Activated naive CD8-positive, alpha-beta T cell treated with anti-CD3 and anti-CD28 coated beads for 36 hours (primary cell): Measurements from ENCODE around the gene ZG16. TPM values are rescaled to one million over a fixed set of nuclear protein-coding genes. Genes with fewer than 3 reads are reported as not detected.
"Not testable (repeated sequence)": the region's sequence is repeated elsewhere in the genome, so short reads cannot be mapped to it uniquely, and the experiment has no call there.

Experiments used
- DNase-seq: peaks from one replicate; pipeline ENCODE4 v3.0.0; 2021
- H3K27ac Mint-ChIP-seq: one replicate; pipeline ENCODE4 v1.8.0; 2022; ENCODE audit warnings: mild to moderate bottlenecking, moderate library complexity, mixed read lengths
- H3K27me3 Mint-ChIP-seq: one replicate; pipeline ENCODE4 v1.8.0; 2022; ENCODE audit warnings: mild to moderate bottlenecking, mixed read lengths
- H3K36me3 Mint-ChIP-seq: one replicate; pipeline ENCODE4 v1.8.0; 2021; ENCODE audit warnings: mild to moderate bottlenecking, mixed read lengths
- H3K4me1 Mint-ChIP-seq: one replicate; pipeline ENCODE4 v1.8.0; 2021; ENCODE audit warnings: mixed read lengths
- H3K4me3 Mint-ChIP-seq: one replicate; pipeline ENCODE4 v1.8.0; 2022; ENCODE audit warnings: mild to moderate bottlenecking, moderate library complexity, mixed read lengths
- H3K9me3 Mint-ChIP-seq: one replicate; pipeline ENCODE4 v1.8.0; 2022; ENCODE audit warnings: mixed read lengths
- total RNA-seq, 2 experiments: library from RNA; stranded (reverse); gene quantifications; one replicate each; pipeline ENCODE4 v1.2.3, GENCODE V29; 2021

Gene ZG16
- total RNA-seq, 2 experiments from 2014 or later, result not detected

DNA sequence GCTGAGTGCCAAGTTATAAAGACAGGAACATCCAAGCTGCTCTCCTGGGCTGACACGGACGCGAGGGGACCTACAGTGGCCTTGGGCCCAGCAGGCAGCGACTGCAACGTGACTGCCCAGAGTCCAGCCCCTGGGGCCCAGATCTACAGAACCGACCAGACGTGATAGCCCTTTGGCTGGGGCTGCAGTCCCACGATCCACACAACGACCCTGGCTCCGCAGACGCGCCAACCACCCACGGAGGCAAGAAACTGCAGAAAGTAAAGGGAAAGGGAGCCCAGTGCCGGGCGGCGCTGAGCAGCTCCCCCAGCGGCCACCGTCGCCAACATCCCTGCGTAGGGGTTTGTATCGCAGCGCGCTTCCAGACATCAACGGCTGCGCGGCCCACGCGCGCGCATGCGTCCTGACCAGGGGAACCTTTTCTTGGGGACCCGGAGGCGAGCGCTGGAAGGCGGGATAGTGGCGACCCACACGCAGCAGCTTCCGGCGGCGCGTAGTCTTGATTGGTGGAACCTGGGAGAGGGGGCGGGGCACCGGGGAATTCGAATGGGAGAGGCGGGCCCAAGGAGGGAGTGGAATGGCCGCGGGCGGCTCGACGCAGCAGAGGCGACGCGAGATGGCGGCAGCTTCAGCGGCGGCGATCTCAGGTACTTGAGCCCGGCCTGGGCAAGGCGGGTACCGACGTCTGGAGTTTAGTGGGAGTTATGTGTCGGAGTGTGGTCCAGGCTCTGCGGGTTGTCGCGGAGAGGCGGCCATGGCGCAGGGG lies 12.3 kb downstream of the ZG16 start, which contains the start of gene KIF22:
Gene KIF22, plus strand, starts transcription at position 569 of the 766 bp plus-strand sequence. Its CDS starts 9 bp downstream, at position 578.
- Mint-ChIP-seq H3K27me3 (no peaks in the 10 kb centered on the region), H3K36me3 (peaks cover 31% of the 10 kb centered on the region), H3K27ac (peak within 1 kb of the TSS; percentile 98), H3K4me3 (peak within 1 kb of the TSS; percentile 90), H3K4me1 (peaks cover 36% of the 10 kb centered on the region), H3K9me3 (no peaks in the 10 kb centered on the region)
- peak; percentile 100 for DNase-seq

DNA sequence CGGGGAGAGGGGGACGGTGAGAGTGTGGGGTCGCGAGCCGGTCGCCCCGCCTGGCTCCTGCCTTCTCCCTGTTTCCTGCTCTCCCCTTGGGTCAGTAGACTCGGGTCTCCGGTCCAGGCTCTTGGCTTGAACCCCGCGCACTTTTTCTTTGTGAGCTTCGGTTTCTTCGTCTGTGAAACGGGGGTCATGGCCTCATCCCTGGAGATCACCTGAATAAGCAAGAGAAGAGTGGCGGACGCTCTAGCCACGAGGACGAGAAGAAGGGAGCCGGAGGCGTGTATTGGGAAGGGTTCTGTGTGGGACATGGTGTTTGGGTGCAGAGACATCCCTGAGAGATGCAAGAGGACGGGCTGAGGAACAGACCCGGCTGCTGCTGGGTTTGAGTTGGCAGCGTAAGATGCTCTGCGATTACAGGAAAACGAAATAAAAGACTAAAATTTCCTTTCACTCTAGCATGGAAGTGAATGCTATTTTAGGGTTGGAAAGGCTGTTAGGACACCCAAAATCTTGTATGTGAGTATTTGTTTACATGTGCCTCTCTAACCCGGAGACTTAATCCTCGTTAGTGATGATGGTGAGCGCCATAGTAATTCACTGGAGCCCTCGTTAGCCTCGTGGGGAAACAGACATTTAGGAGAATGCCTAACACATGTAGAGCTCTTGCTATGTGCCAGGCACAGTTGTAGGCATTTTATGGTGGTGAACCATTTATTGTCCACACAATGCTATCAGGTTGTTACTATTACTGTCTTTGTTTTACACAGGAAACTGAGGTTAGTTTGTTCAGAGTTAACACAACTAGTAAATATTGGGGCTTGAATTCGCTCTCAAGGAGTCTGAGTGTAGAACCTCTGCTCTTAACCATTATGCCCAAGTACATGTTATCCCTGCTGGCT lies 13.1 kb downstream of the ZG16 start:
- Mint-ChIP-seq H3K27me3 (no peaks in the 10 kb centered on the region), H3K4me3 (peak overlapping the region; percentile 90), H3K9me3 (no peaks in the 10 kb centered on the region), H3K4me1 (peaks cover 32% of the 10 kb centered on the region), H3K36me3 (peaks cover 37% of the 10 kb centered on the region), H3K27ac (peak overlapping the region; percentile 98)
- DNase-seq, result no peak

DNA sequence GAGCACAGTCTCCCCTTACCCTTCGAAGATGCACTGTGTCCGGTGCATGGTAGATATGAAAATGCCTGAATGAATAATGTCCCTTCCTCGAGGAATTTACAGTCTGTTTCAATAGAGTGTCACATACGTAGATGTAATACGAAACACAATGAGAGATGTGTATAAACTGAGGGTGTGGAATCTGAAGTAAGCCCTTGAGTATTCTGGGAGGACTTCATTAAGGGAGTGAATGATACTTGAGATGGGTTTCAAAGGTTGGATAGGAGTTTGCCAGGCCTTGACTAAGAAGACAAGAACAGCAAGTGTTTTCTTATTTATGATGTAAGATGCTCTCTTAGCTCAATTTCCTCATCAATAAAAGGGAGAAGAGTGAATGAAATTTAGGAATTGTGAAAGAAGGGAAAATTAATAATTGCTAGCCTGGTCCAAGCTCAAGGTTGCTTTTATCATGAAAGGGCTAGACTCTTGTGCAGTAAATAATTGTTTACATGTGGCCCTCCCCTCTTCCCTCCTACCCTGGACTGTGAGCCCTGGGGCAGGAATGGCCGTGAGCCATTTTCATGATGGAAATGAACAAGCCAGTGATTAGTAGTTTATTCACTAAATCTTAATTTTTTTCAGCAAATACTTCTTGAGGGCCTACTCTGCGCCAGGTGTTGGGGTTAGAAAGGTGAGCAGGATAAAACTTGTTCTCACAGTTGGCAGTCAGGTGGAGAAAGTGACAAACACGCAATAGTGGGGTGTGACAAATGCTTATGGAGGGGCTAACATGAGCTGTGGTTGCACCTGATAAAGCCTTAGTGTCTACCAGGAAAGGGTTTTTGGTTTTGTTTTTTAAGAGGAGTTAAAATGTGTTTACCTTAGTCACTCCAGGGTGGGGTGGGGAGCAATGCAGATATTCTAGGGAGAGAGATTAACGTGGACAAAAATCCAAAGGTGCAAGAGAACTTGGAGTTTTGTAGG lies 14.1 kb downstream of the ZG16 start:
- Mint-ChIP-seq H3K4me1 (peaks cover 31% of the 10 kb centered on the region), H3K36me3 (peaks cover 41% of the 10 kb centered on the region), H3K27ac (peak overlapping the region; percentile 98), H3K9me3 (no peaks in the 10 kb centered on the region), H3K4me3 (peak overlapping the region; percentile 90), H3K27me3 (no peaks in the 10 kb centered on the region)
- DNase-seq, result no peak

DNA sequence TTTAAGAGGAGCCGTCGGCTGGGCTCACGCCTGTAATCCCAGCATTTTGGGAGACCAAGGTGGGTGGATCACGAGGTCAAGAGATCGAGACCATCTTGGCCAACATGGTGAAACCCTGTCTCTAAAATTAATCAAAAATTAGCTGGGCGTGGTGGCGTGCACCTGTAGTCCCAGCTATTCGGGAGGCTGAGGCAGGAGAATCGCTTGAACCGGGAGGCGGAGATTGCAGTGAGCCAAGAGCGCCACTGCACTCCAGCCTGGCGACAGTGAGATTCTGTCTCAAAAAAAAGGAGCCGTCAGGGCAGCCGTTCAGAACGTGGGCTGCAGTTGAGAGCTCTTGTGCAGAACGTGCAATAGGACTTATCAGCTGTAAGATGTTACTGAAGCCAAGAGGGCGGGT lies 15.1 kb downstream of the ZG16 start:
- not testable (repeated sequence) for H3K4me3 Mint-ChIP-seq

DNA sequence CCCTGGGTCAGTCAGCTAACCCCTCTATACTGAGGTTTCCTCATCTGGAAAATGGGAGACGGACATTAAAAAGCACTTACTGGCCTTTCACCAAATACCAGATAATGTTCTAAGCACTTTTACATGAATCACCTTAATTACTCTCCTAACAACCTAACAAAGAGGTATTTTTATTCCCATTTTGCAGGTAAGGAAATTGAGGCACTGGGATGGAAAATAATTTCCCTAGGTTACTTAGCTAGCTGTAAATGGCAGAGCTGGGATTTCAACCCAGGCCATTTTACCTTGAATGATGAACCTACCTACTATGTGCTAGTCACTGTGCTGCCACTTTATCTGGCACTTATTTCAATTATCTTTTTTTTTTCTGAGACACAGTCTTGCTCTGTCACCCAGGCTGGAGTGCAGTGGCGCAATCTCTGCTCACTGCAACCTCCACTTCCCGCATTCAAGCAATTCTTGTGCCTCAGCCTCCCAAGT lies 16.2 kb downstream of the ZG16 start:
- Mint-ChIP-seq H3K27ac (no peak overlapping the region), H3K36me3 (peaks cover 45% of the 10 kb centered on the region), H3K9me3 (no peaks in the 10 kb centered on the region), H3K27me3 (no peaks in the 10 kb centered on the region), H3K4me3 (no peak overlapping the region), H3K4me1 (peaks cover 27% of the 10 kb centered on the region)
- no peak for DNase-seq

More for the DNA sequence above, 15.1 kb downstream of the ZG16 start:
- H3K36me3 Mint-ChIP-seq, result peaks cover 45% of the 10 kb centered on the region
- not testable (repeated sequence) for H3K27ac Mint-ChIP-seq, H3K9me3 Mint-ChIP-seq, H3K27me3 Mint-ChIP-seq, DNase-seq
- H3K4me1 Mint-ChIP-seq, result peaks cover 31% of the 10 kb centered on the region

DNA sequence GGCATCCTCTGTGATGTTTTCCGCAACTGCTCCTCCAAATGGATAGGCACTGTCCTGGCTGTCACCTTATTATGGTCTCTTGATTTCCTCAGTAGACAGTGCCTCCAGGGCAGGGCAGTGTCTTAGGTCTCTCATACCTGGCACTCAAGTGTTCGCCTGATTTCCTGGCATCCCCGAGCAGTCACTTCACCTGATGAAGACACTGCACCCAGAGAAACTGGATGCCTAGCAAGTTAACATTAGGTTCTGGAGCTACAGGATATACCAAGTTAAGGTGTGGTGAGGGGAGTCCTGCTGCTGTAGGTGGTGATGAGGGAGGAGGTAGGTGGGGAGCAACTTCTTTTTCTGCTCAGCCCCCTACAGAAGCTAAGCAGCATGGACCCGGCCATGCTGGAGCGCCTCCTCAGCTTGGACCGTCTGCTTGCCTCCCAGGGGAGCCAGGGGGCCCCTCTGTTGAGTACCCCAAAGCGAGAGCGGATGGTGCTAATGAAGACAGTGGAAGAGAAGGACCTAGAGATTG lies 24.4 kb downstream of the ZG16 start:
- no peak for DNase-seq
- Mint-ChIP-seq H3K4me1 (peaks cover 17% of the 10 kb centered on the region), H3K27ac (no peak overlapping the region), H3K36me3 (peaks cover 31% of the 10 kb centered on the region), H3K27me3 (peaks cover 6% of the 10 kb centered on the region), H3K4me3 (no peak overlapping the region), H3K9me3 (no peaks in the 10 kb centered on the region)

DNA sequence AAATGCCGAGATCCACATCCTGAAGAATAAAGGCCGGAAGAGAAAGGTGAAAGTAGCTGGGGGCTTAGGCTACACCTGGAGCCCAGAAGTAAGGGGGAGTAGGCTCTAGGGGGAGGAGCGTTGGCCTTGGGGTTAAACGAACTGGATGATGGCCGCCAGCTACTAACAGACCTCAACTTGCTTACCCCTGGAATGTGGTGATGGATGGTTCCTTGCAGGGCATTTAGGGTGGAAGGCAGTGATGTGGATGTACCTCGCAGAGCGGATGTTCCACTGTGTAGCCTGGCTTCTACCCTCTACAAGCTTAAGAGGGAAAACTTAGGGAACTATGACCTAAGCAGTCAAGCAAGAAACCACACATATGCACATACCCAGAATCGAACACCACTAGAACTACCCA lies 26.0 kb downstream of the ZG16 start:
- Mint-ChIP-seq H3K27ac (peak overlapping the region; percentile 99), H3K4me1 (peaks cover 24% of the 10 kb centered on the region), H3K27me3 (peaks cover 13% of the 10 kb centered on the region), H3K9me3 (no peaks in the 10 kb centered on the region), H3K4me3 (peak overlapping the region; percentile 100), H3K36me3 (peaks cover 42% of the 10 kb centered on the region)
- no peak for DNase-seq

DNA sequence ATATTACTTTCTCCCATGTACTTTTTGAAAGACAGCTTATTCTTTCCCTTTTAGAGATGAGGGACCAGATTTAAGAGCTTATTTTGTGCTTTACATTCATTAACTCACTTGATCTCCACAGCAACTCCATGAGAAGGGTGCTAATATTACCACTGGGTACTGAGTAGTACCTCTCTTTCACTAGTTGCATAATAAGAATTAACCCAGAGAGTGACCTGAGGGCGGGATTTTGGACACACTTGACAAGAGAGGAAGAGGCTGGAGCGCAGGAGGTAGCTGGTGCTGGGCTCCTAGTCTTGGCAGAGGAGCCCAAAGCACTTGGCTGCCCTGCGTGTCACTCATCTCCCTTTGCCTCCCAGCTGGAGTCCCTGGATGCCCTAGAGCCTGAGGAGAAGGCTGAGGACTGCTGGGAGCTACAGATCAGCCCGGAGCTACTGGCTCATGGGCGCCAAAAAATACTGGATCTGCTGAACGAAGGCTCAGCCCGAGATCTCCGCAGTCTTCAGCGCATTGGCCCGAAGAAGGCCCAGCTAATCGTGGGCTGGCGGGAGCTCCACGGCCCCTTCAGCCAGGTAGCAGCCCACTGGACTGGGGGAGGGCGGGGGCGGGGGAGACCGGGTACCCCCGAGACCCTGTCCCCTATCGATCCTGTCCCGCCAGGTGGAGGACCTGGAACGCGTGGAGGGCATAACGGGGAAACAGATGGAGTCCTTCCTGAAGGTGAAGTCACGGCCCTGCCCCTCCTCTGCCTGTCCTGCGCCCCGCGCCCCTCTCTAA lies 26.6 kb downstream of the ZG16 start:
- peaks cover 44% of the 10 kb centered on the region for H3K36me3 Mint-ChIP-seq
- peaks cover 24% of the 10 kb centered on the region for H3K4me1 Mint-ChIP-seq
- DNase-seq, result no peak
- H3K9me3 Mint-ChIP-seq, result no peaks in the 10 kb centered on the region
- peaks cover 13% of the 10 kb centered on the region for H3K27me3 Mint-ChIP-seq
- peak overlapping the region; percentile 100 for H3K4me3 Mint-ChIP-seq
- peak overlapping the region; percentile 99 for H3K27ac Mint-ChIP-seq

DNA sequence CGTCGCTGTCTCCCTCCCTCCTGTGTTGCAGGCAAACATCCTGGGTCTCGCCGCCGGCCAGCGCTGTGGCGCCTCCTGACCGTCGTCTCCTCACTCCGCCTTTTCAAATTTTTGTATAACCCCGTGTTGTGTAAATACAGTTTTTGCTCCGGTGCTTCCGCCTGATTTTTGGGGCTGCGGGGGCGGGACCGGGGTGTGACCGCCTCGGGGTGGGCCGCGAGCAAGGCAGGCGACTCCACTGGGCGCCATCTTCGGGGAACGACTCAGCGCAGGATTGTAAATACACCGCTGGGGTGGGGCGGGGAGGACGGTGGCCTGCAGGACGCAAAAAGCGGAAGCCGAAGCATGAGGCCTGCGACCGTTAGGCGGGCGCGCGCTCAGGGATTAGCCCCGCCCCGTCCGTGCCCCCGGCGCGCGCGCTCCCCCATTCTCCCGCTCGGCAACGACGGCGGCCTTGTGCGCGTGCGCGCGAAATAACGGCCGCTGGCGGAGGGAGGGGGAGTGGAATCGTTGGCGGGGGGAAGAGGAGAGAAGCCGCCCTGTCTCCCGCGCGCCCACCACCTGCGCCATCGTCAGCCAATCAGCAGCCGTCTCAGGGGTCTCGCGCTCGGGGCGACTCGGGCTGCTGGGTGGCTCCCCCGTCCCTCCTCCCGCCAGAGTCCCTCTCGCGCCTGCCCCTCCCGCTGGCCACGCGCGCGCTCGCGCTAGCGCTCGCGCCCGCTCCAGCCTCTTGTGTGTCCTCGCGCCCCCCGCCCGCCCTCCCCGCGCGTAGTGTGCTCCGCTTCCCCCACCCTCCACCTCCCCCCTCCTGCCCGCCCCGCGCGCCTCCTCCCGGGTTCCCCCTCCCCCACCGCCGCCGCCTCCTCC lies 27.4 kb downstream of the ZG16 start:
- peaks cover 31% of the 10 kb centered on the region for H3K4me1 Mint-ChIP-seq
- H3K36me3 Mint-ChIP-seq, result peaks cover 52% of the 10 kb centered on the region
- H3K27ac Mint-ChIP-seq, result peak overlapping the region; percentile 99
- H3K27me3 Mint-ChIP-seq, result peaks cover 13% of the 10 kb centered on the region
- peak overlapping the region; percentile 100 for H3K4me3 Mint-ChIP-seq
- peak; percentile 98 for DNase-seq
- H3K9me3 Mint-ChIP-seq, result no peaks in the 10 kb centered on the region

DNA sequence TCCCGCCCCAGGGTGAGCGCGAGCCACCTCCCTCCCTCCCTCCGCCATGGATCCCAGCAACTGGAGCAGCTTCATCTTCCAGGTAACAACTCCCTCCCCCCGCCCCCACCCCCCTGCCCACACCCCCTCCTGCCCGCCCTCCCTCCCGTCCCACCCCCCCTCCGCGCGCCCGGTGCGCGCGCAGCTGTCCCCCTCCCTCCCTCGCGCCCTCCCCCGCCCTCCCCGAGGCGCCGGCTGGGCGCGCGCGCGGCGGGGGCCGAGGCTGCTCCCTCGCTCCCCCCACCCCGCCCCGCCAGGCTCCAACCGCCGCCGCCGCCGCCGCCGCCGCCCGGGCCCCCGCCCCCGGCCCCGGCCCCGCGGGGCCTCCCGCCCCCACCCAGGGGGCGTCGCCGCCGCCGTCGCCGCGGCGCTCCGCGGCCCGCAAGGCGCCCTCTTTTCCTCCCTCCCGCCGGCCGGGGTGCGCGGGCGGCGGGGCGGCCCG lies 28.1 kb downstream of the ZG16 start, which contains the start of gene MAZ:
Gene MAZ, plus strand, starts transcription at position 431 of the 481 bp plus-strand sequence. CDS start 173 bp downstream, outside the sequence.
- no peaks in the 10 kb centered on the region for H3K9me3 Mint-ChIP-seq
- peak; percentile 82 for DNase-seq
- H3K27ac Mint-ChIP-seq, result peak within 1 kb of the TSS; percentile 99
- peaks cover 38% of the 10 kb centered on the region for H3K4me1 Mint-ChIP-seq
- peaks cover 59% of the 10 kb centered on the region for H3K36me3 Mint-ChIP-seq
- H3K27me3 Mint-ChIP-seq, result peaks cover 13% of the 10 kb centered on the region
- H3K4me3 Mint-ChIP-seq, result peak within 1 kb of the TSS; percentile 100

DNA sequence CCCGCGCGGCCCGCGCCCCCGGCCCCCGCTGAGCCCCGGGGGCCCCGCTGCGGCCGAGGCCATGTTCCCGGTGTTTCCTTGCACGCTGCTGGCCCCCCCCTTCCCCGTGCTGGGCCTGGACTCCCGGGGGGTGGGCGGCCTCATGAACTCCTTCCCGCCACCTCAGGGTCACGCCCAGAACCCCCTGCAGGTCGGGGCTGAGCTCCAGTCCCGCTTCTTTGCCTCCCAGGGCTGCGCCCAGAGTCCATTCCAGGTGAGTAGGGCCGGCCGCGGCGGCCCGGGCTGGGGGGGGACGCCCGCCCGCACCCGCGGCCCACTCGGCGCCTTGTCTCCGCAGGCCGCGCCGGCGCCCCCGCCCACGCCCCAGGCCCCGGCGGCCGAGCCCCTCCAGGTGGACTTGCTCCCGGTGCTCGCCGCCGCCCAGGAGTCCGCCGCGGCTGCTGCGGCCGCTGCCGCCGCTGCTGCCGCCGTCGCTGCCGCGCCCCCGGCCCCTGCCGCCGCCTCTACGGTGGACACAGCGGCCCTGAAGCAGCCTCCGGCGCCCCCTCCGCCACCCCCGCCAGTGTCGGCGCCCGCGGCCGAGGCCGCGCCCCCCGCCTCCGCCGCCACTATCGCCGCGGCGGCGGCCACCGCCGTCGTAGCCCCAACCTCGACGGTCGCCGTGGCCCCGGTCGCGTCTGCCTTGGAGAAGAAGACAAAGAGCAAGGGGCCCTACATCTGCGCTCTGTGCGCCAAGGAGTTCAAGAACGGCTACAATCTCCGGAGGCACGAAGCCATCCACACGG lies 28.8 kb downstream of the ZG16 start:
- H3K9me3 Mint-ChIP-seq, result no peaks in the 10 kb centered on the region
- peaks cover 55% of the 10 kb centered on the region for H3K36me3 Mint-ChIP-seq
- peaks cover 44% of the 10 kb centered on the region for H3K4me1 Mint-ChIP-seq
- peak; percentile 79 for DNase-seq
- H3K4me3 Mint-ChIP-seq, result peak overlapping the region; percentile 99
- peak overlapping the region; percentile 99 for H3K27ac Mint-ChIP-seq
- peaks cover 13% of the 10 kb centered on the region for H3K27me3 Mint-ChIP-seq
